Retinal pigment epithelial cell (primary cell): ENCODE results near the gene MCRIP1.

ENCODE experiments used
- DNase-seq: peaks from one replicate; pipeline ENCODE4 v3.0.0-alpha.2; 2010; ENCODE audit warnings: low read depth
- H3K4me3 ChIP-seq: 2 replicates; pipeline ENCODE4 v1.5.1; 2011; ENCODE audit warnings: mild to moderate bottlenecking, low read length, control low read depth, moderate library complexity
- CTCF ChIP-seq: conservative IDR thresholded peaks from 2 replicates; pipeline ENCODE4 v1.5.1; 2011; ENCODE audit warnings: low read depth, low read length, control low read depth, inconsistent platforms

Gene MCRIP1

GRCh38 chr17:81804559-81805399, 28.3 kb downstream of the MCRIP1 start:
- TF ChIP-seq CTCF: no peak
- H3K4me3 ChIP-seq: no peak overlapping the region
- no peak for DNase-seq

- no peak for DNase-seq
Measured at GRCh38 chr17:81803728-81804558, 29.1 kb downstream of the MCRIP1 start, which contains the start of gene GCGR. Gene GCGR, plus strand, starts transcription at chr17:81804150. Its CDS starts 4,869 bp downstream, at chr17:81809019.

DNA sequence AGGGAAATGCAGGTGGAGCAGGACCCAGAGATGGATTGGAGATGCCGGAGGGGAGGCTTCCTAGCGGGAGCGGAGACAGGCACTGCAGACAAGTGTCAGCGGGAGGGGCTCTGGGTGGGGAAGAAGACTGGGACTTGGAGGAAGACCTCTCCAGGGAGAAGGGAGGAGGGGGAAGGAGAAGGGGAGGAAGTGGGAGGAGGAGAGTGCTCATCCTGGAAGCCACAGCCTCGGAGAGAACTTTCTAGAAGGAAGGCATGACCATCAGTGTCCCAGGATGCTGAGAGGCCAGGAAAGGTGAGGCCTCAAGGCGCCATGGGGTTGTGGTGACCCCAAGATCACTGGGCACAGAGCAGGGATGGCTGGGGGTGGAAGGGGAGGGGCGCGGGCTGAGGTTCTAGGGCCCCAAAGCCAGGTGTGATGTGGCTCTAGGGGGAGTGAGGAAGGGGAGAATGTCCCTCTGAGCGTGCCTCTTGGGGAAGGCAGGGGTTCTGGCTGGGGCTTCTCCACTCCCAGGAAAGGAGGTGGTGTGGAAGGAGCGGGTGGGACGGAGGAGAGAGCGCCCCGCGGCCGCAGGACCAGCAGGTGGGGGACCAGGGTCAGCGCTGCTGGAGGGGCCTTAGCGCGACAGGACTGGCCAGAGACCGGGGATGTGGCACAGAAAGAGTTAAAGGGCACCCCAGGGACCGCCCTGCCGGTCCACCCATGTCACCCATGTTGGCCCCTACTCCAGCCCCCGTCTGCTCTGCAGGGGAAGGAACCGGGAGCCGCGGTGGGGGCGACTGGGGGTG, 30.0 kb downstream of the MCRIP1 start:
- no peak overlapping the region for H3K4me3 ChIP-seq
- DNase-seq: no peak
- no peak for TF ChIP-seq CTCF

More at GRCh38 chr17:81803728-81804558, 29.1 kb downstream of the MCRIP1 start, which contains the start of gene GCGR:
- H3K4me3 ChIP-seq: no peak within 1 kb of the TSS
- TF ChIP-seq CTCF: no peak

DNA sequence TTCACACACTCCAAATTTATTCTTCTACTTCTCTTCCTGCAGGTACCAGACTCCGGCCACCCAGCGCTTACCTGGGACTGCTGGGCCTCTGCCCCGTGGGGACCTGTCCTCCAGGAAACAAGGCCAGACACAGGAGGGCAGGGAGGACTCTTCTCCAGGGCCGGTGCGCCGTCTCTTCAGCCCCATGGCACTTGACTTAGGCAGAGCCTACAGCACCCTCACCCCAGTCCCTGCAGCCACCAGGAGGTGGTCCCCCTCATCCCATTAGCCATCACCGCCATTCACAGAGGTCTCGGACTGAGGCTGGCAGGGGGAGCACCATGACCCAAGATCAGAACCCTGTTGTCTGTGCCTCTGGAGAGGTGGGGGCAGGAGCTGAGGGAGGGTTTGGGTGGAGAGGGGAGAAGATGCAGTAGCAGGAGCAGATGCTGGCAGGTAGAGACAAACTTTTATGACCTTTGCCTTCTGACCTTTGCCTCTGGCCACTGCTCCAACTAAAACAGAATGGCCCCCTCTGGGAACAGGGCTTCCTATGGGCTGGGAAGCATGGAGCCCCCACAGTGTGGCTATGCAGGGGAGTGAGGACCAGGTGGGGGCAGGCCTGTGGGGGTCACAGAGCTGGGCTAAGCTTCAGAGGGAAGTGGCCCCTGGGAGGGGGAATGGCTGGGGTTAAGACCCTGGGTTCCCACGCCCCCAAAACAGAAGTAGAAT, 30.9 kb downstream of the MCRIP1 start:
- DNase-seq: no peak
- TF ChIP-seq CTCF: no peak
- H3K4me3 ChIP-seq: no peak overlapping the region

DNA sequence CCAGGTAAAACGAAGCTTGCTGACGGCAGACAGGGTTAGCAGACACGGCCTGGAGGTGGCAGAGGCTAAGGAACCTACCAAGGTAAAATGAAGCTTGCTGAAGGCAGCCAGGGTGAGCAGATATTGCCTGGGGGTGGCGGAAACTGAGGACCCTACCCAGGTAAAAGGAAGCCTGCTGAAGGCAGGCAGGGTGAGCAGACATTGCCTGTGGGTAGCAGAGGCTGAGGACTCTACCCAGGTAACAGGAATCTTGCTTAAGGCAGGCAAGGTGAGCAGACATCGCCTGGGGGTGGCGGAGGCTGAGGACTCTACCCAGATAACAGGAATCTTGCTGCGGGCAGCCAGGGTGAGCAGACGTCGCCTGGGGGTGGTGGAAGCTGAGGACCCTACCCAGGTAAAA, 31.8 kb downstream of the MCRIP1 start:
- no peak overlapping the region for H3K4me3 ChIP-seq
- DNase-seq: no peak
- no peak for TF ChIP-seq CTCF

DNA sequence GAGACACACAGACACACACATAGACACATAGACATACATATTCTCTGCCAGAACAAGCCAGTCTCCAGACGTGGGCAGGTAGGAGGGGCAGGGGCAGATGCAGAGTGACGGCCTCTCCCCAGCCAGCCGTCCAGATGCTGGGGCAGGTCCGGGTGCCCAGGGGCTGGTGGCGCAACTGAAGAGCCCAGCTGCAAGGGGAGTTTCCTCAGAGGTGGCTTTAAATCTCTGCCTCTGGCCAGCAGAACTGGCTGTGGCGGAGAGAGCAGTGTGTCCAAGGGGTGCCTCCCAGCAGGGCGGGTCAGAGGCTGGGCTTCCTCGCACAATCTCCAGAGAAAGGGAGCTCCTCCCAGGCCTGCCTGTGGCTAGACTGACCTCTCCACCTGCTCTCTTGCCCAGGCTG, 38.6 kb downstream of the MCRIP1 start:
- TF ChIP-seq CTCF: no peak
- no peak for DNase-seq
- H3K4me3 ChIP-seq: no peak overlapping the region
